GM12878 (cell line): Measurements from ENCODE around the gene LCN1. TPM values are rescaled to one million over a fixed set of nuclear protein-coding genes. Genes with fewer than 3 reads are reported as not detected.
"Not testable (repeated sequence)": the region's sequence is repeated elsewhere in the genome, so short reads cannot be mapped to it uniquely, and the experiment has no call there.

Experiments used
- ATAC-seq: fragments of 200-7000 bp; cut with Tn5 transposase; 3 replicates; pipeline ENCODE4 v1.9.1; 2020; ENCODE audit warnings: mild to moderate bottlenecking, moderate library complexity
- BruUV-seq: library from RNA; stranded (reverse); fragments of 400-500 nt; replicated peaks from 2 replicates; lab custom pipeline; 2021; lab: Mats Ljungman, UMichigan
- CTCF ChIA-PET: fragments of 300-600 bp; sonication (Branson Sonifier 250); formaldehyde crosslinking; extraction: SDS; loops from one replicate; lab custom pipeline; 2021; ENCODE audit warnings: inconsistent platforms; lab: Yijun Ruan, JAX
- POLR2A ChIA-PET: fragments of 350-600 bp; formaldehyde crosslinking; extraction: SDS; loops from one replicate; lab custom pipeline; 2021; ENCODE audit warnings: inconsistent platforms; lab: Charles Lee
- RAD21 ChIA-PET: fragments of 300-600 bp; sonication (Branson Sonifier 250); formaldehyde crosslinking; loops from one replicate; lab custom pipeline; 2023; ENCODE audit warnings: antibody characterized with exemption; ENCODE audit not compliant: unreplicated experiment; lab: Charles Lee
- SMC1A ChIA-PET: fragments of 300-600 bp; sonication (Branson Sonifier 250); formaldehyde crosslinking; loops from one replicate; lab custom pipeline; 2023; ENCODE audit not compliant: unreplicated experiment, uncharacterized antibody; lab: Charles Lee
- DNase-seq: peaks from one replicate; pipeline ENCODE4 v3.0.0-alpha.2; 2011; ENCODE audit warnings: low read depth, low spot score
- FAIRE-seq: peaks from 3 replicates; lab custom pipeline; 2011; peaks lifted over from hg19 to GRCh38; lab: Jason Lieb, UNC
- H2AFZ ChIP-seq: 2 replicates; pipeline ENCODE4 v1.6.0; 2011; ENCODE audit warnings: low read depth, low read length, control low read depth; ENCODE audit not compliant: control insufficient read depth
- H3K27ac ChIP-seq: 2 replicates; pipeline ENCODE4 v1.5.1; 2011; ENCODE audit warnings: control low read depth; ENCODE audit not compliant: control insufficient read depth, insufficient read depth
- H3K27me3 ChIP-seq, 2 experiments: replicated peaks in 1 of 2; 2 replicates each; pipeline versions ENCODE4 v1.6.0 to v1.6.1; 2011; ENCODE audit warnings: low read length in 1 of 2; ENCODE audit not compliant: control insufficient read depth in 2 of 2, insufficient read depth in 2 of 2
- H3K36me3 ChIP-seq, 2 experiments: 2 replicates each; pipeline ENCODE4 v1.5.1; 2011; ENCODE audit warnings: low read length in 1 of 2; ENCODE audit not compliant: control insufficient read depth in 2 of 2, insufficient read depth in 2 of 2
- H3K4me1 ChIP-seq: 2 replicates; pipeline ENCODE4 v1.6.1; 2011; ENCODE audit warnings: mild to moderate bottlenecking, low read length, moderate library complexity, mixed read lengths; ENCODE audit not compliant: control insufficient read depth, insufficient read depth
- H3K4me2 ChIP-seq: 2 replicates; pipeline ENCODE4 v1.6.0; 2011; ENCODE audit warnings: control low read depth; ENCODE audit not compliant: control insufficient read depth, insufficient read depth
- H3K4me3 ChIP-seq: fragments of 200-600 bp; sonication (generic); 2 replicates; pipeline ENCODE4 v1.5.1; 2016
- H3K79me2 ChIP-seq: 2 replicates; pipeline ENCODE4 v1.6.0; 2011; ENCODE audit warnings: low read length; ENCODE audit not compliant: control insufficient read depth, insufficient read depth
- H3K9ac ChIP-seq: 2 replicates; pipeline ENCODE4 v1.8.0; 2011; ENCODE audit warnings: low read length, control low read depth, mixed read lengths; ENCODE audit not compliant: control insufficient read depth, insufficient read depth
- H3K9me3 ChIP-seq: replicated peaks from 3 replicates; pipeline ENCODE4 v1.5.1; 2011; ENCODE audit warnings: mild to moderate bottlenecking, low read length; ENCODE audit not compliant: control insufficient read depth, insufficient read depth
- H4K20me1 ChIP-seq: 2 replicates; pipeline ENCODE4 v1.6.0; 2011; ENCODE audit not compliant: control insufficient read depth, insufficient read depth
- EGR1 ChIP-seq, 2 experiments: IDR thresholded peaks; 1 replicate in 1 of 2; 2 replicates in 1 of 2; pipeline ENCODE4 v1.6.1; 2011 to 2012; ENCODE audit warnings: low read depth in 2 of 2, low read length in 2 of 2, borderline replicate concordance in 1 of 2, mild to moderate bottlenecking in 1 of 2, moderate library complexity in 1 of 2
- GATAD2B ChIP-seq: fragments of 450-650 bp; conservative IDR thresholded peaks from 2 replicates; pipeline ENCODE4 v1.6.1; 2017; ENCODE audit warnings: low read depth, mild to moderate bottlenecking, moderate library complexity
- NFIC ChIP-seq: IDR thresholded peaks from 2 replicates; pipeline ENCODE4 v1.6.1; 2012; ENCODE audit warnings: low read depth, mild to moderate bottlenecking, inconsistent platforms, low read length, moderate library complexity
- SUZ12 ChIP-seq: fragments of 200-600 bp; sonication (generic); IDR thresholded peaks from one replicate; pipeline ENCODE4 v1.6.1; 2018; ENCODE audit warnings: antibody characterized with exemption, mild to moderate bottlenecking; ENCODE audit not compliant: unreplicated experiment
- ZNF384 ChIP-seq: IDR thresholded peaks from 2 replicates; pipeline ENCODE4 v1.6.1; 2012; ENCODE audit warnings: low read depth, mild to moderate bottlenecking, low read length, improper control_type of control experiment, borderline replicate concordance
- WGBS: methylation state at CpG from one replicate; pipeline ENCODE4 v1.1.6; 2016; ENCODE audit warnings: low lambda C conversion rate; ENCODE audit not compliant: insufficient replicate concordance, insufficient coverage; ENCODE audit errors: missing lambda C conversion rate; 5-methylcytosine and 5-hydroxymethylcytosine counted together
- in situ Hi-C: fragments of 300-500 bp; cut with MboI; formaldehyde crosslinking; loops from 9 replicates; pipeline ENCODE4 v1.14.3; 2018; ENCODE audit warnings: mixed read lengths
- intact Hi-C: fragments of 100-400 bp; cut with micrococcal nuclease; formaldehyde crosslinking; loops from one replicate; pipeline ENCODE4 v1.14.2; 2022; ENCODE audit not compliant: unreplicated experiment
- polyA plus RNA-seq, 11 experiments: library from polyadenylated mRNA; depleted of rRNA in 4 of 11; unstranded in 6 of 11; stranded (reverse) in 5 of 11; fragments of >200 nt; fragmentation: Nextera tagmentation in 4 of 11; fragmentation: Illumina TruSeq in 1 of 11; extraction: Ambion mirVana in 4 of 11; extraction: Trizol in 1 of 11; gene quantifications; 1 replicate in 1 of 11; 2 replicates in 10 of 11; pipeline versions ENCODE4 v1.2.1 to v1.2.3, GENCODE V29; 2011 to 2016; ENCODE audit warnings: inconsistent platforms in 2 of 11, missing spikeins in 2 of 11, low read depth in 1 of 11
- total RNA-seq, 4 experiments: library from RNA; depleted of rRNA in 3 of 4; stranded (reverse); fragments of >200 nt in 3 of 4; fragmentation: Illumina TruSeq in 1 of 4; extraction: Trizol in 1 of 4; gene quantifications; 2 replicates each; pipeline versions ENCODE4 v1.2.1 to v1.2.3, GENCODE V29; 2013 to 2021
- TF ChIP-seq, protein P1 (sequence below): fragments of 450-650 bp; IDR thresholded peaks from 2 replicates; pipeline ENCODE4 v1.6.1; 2018; ENCODE audit warnings: borderline replicate concordance, mild to moderate bottlenecking; ENCODE audit not compliant: partially characterized antibody
- TF ChIP-seq, protein P2 (sequence below): IDR thresholded peaks from 2 replicates; pipeline ENCODE4 v1.6.1; 2011; ENCODE audit warnings: low read depth, mild to moderate bottlenecking, low read length, moderate library complexity, borderline replicate concordance; ENCODE audit errors: extremely low read depth

The LCN1 gene
- total and polyA plus RNA-seq, 10 of the 15 experiments (the other 5 are each of a cell fraction or from before 2014, with no cell fraction given), result not detected

DNA sequence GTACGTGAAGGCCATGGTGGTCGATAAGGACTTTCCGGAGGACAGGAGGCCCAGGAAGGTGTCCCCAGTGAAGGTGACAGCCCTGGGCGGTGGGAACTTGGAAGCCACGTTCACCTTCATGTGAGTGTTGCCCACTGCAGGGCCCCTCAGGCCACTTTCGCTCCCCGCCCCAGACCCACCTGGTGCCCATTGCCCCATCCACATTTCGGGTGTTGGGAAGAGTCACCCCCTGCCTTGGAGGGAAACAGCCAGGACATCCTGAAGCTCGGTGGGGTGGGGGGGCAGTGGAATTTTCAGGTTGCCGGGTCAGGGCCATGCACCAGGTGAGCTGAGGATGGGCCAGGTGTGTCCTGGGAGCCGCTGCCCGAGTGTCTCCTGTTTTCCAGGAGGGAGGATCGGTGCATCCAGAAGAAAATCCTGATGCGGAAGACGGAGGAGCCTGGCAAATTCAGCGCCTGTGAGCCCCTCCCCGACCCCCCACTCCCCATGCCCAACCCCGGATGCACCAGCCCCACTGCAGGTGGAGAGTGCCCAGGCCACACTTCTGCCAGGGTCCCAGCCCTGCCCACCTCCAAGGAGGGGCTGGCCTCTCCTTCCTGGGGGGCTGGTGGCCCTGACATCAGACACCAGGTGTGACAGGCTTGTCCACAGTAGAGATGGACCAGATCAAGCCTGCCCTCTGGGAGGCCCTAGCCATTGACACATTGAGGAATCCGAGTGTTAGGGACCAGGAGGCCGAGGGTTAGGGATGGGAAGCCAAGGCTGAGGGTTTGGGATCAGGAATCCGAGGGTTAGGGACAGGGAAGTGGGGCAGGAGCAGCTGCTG is 25.8 kb downstream of the LCN1 start:
- H3K4me1 ChIP-seq, H3K4me3 ChIP-seq, in situ Hi-C loops, ATAC-seq, SMC1A ChIA-PET, DNase-seq, intact Hi-C loops, BruUV-seq, H2AFZ ChIP-seq, H3K9ac ChIP-seq, H4K20me1 ChIP-seq, H3K36me3 ChIP-seq, H3K79me2 ChIP-seq, CTCF ChIA-PET, H3K27ac ChIP-seq, H3K9me3 ChIP-seq, H3K4me2 ChIP-seq, H3K27me3 ChIP-seq, RAD21 ChIA-PET, FAIRE-seq: not testable (repeated sequence)
- WGBS, result 10% methylated on average over 13 of the region's 21 CpGs
- POLR2A ChIA-PET, result interaction anchor here (0.6 kb wide), 1 partner anchor 426 kb away, joined by 3 read pairs; no protein-coding TSS in a partner anchor

DNA sequence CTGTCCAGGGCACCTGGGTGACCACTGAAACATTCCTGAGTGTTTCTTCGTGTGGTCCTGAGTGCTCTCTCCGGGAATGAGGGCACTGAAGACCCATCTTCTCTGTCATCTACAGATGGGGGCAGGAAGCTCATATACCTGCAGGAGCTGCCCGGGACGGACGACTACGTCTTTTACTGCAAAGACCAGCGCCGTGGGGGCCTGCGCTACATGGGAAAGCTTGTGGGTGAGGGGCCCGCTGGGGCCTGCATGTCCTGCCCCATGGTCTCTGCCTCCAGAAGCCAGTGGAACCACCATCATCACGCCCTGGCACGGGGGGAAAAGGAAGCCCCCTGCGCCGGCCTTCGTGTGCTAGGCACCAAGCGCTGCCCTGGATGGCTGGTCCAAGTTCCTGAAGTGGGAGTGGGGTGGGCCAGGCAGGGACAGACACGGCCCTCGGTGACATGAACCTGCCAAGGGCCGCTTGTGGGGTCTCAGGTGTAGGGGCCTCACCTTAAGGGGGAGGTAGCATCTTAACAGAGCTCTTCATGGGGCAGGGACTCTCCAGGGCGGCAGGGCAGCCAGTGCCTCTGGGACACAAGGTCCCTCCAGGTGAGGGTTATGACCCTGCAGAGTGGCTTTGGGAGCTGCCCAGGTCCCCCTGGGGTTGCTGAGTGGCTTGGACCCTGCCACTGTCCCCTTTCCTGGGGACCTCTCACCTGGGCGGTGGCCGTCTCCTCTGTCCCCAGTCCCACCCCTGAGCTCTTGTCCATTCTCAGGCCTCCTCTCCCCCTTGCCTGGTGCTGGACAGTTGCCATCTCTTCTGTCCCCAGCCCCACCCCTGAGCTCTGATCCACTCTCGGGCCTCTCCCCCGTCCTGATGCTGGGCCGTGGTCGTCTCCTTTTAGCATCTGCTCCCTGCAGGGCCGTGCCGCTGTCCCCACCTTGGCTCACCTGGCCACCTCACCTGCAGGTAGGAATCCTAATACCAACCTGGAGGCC is 26.8 kb downstream of the LCN1 start:
- Histone ChIP-seq H2AFZ (no peak overlapping the region), H3K9me3 (no peaks in the 10 kb centered on the region), H3K27me3 (no peaks in the 10 kb centered on the region), H3K4me2 (no peak overlapping the region), H3K4me3 (no peak overlapping the region), H3K4me1 (no peaks in the 10 kb centered on the region), H3K27ac (no peak overlapping the region), H3K79me2 (no peaks in the 10 kb centered on the region), H3K36me3 (no peaks in the 10 kb centered on the region), H3K9ac (no peak overlapping the region), H4K20me1 (no peaks in the 10 kb centered on the region)
- SMC1A ChIA-PET, result no interaction called here
- DNase-seq (no peak), FAIRE-seq (no peak), ATAC-seq (no peak)
- in situ Hi-C loops, result no loop called here
- WGBS, result 23% methylated on average over 26 of the region's 28 CpGs
- intact Hi-C loops, result no loop called here
- no TSS peak for BruUV-seq
- POLR2A ChIA-PET, result interaction anchor here (0.6 kb wide), 1 partner anchor 427 kb away, joined by 3 read pairs; no protein-coding TSS in a partner anchor
- CTCF ChIA-PET, result no interaction called here
- RAD21 ChIA-PET, result no interaction called here
- TF ChIP-seq NFIC (no peak), SUZ12 (no peak), GATAD2B (no peak), ZNF384 (no peak), EGR1 (IDR thresholded peaks at IDR 0.05; ENCODE audit: borderline replicate concordance in 1 of 2, low read depth in 2 of 2, low read length in 2 of 2) (no peak)
- TF ChIP-seq, protein P1, sequence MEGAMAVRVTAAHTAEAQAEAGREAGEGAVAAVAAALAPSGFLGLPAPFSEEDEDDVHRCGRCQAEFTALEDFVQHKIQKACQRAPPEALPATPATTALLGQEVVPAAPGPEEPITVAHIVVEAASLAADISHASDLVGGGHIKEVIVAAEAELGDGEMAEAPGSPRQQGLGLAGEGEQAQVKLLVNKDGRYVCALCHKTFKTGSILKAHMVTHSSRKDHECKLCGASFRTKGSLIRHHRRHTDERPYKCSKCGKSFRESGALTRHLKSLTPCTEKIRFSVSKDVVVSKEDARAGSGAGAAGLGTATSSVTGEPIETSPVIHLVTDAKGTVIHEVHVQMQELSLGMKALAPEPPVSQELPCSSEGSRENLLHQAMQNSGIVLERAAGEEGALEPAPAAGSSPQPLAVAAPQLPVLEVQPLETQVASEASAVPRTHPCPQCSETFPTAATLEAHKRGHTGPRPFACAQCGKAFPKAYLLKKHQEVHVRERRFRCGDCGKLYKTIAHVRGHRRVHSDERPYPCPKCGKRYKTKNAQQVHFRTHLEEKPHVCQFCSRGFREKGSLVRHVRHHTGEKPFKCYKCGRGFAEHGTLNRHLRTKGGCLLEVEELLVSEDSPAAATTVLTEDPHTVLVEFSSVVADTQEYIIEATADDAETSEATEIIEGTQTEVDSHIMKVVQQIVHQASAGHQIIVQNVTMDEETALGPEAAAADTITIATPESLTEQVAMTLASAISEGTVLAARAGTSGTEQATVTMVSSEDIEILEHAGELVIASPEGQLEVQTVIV, result no peak
- TF ChIP-seq, protein P2, sequence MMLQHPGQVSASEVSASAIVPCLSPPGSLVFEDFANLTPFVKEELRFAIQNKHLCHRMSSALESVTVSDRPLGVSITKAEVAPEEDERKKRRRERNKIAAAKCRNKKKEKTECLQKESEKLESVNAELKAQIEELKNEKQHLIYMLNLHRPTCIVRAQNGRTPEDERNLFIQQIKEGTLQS, result no peak
